ENCODE results near the gene SLC15A1.

SLC15A1 gene

GRCh38 chr13:98751367-98751782, 1.1 kb downstream of the SLC15A1 start:
- no peak for DNase-seq (ENCODE audit: low read depth, low spot score)

- no peak for DNase-seq (ENCODE audit: low read depth, low spot score)
Observed at GRCh38 chr13:98749501-98749900, 3.0 kb downstream of the SLC15A1 start.

GRCh38 chr13:98746968-98747367, 5.5 kb downstream of the SLC15A1 start:
- no peak for DNase-seq (ENCODE audit: low read depth, low spot score)

DNA sequence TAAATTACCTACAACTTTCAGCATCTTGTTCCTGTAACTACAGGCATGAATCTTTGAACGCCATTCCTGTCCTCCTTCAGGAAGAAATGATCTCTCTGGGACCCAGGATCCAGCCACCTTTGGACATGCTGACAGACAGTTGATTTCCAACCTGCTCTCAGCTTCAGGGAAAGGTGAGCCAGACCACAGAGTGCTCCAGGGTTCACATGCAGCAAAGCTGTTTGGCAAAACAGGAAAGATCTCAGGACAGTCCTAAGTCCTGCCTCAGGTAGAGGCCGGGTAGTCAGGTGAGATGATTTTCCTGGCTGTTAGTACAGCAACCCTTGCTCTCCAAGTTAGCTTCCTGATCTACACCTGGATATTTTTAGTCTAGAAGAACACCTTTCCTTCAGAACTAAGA, 9.1 kb downstream of the SLC15A1 start:
- DNase-seq (ENCODE audit: low read depth, low spot score): no peak

- no peak for DNase-seq (ENCODE audit: low read depth, low spot score)
Observed at GRCh38 chr13:98742961-98743360, 9.5 kb downstream of the SLC15A1 start.

DNA sequence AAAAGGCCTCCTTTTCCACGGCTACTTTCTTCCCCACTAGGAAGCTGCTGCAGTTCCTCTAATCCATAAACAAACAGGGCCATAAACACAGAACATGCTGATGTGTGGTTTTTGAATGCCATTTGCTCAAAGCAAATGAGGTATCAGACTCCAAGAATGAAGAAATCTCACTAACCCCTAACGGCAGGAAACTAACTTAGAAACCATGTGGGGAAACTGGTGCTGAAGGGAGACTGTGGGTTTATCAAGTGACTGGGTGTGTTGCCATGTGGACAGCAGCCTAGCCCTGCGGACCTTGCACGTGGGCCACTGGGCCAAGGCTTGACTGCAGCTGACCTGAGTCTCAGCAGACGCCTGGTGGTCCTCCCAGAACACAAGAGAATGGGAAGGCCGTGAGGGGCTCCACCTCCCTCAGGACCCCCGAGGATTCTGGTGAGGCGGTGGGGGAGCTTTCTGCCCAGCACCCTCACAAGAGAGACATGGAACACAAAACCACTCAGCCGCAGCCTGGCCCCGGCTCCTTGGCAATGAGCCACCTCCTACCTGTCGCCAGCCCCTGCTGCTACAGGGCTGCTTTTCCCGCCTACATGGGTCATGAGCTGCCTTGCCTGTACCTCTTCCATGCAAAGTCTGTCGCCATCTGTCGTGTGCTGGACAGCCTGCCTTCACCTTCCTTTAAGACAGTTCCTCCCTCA, 10.6 kb downstream of the SLC15A1 start:
- no peak for DNase-seq (ENCODE audit: low read depth, low spot score)

- DNase-seq (ENCODE audit: low read depth, low spot score): no peak
Observed at GRCh38 chr13:98740131-98740530, 12.3 kb downstream of the SLC15A1 start.

GRCh38 chr13:98738993-98739392, 13.5 kb downstream of the SLC15A1 start:
- DNase-seq (ENCODE audit: low read depth, low spot score): no peak

DNA sequence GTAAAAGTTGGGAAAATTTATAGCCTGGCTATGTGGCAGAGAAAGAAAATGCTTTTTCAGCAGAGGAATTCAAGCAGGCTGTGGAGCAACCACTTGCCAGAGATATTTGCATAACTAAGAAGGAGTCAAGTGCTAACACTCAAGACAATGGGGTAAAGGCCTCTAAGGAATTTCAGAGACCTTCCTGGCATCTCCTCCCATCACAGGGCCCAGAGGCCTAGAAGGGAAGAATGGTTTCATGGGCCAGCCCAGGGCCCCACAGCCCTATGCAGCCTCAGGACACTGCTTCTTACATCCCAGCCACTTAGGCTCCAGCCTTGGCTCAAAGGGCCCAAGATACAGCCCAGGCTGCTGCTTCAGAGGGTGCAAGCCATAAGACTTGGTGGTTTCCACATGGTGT, 14.3 kb downstream of the SLC15A1 start:
- no peak for DNase-seq (ENCODE audit: low read depth, low spot score)

DNA sequence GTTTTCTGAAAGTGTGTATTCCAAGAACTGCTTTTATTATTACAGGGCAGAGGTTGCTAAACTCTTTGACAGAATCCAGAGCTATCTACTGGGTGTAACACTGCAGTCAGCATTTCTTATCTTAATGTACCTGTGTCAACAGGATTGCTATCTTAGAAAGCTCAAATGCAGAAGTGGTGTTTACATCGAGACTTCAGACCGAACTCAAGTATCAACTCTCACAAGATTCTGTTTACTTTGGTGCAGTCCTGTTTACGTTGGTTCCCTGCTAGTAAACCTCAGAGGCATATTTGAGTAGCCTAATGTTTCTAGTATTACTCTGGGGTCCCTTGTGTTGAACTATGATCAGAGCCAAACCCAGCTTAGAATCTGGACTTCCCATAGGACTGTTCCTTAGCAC, 20.5 kb downstream of the SLC15A1 start:
- DNase-seq (ENCODE audit: low read depth, low spot score): no peak

DNA sequence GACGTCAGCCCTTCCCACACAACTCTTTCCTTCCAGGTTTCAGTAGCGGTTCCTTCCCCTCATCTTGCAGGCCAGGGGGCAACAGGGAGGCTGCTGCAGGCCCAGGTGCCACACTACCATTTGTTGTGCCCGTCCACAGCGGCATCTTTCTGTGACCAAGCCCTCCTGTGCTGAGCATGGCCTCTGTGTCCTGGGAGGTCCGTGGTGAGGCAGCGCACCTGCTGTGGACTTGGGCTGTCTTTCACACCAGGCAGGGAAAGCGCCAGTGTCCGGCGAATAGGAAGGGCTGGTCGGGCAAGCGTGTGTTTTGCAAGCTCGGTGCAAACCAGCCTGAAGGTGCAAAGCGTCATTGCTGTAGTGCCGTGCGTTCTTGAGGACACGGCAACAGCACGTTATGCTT, 21.4 kb downstream of the SLC15A1 start:
- no peak for DNase-seq (ENCODE audit: low read depth, low spot score)

GRCh38 chr13:98730441-98730840, 22.0 kb downstream of the SLC15A1 start:
- no peak for DNase-seq (ENCODE audit: low read depth, low spot score)

GRCh38 chr13:98729658-98730057, 22.8 kb downstream of the SLC15A1 start:
- DNase-seq (ENCODE audit: low read depth, low spot score): no peak

DNA sequence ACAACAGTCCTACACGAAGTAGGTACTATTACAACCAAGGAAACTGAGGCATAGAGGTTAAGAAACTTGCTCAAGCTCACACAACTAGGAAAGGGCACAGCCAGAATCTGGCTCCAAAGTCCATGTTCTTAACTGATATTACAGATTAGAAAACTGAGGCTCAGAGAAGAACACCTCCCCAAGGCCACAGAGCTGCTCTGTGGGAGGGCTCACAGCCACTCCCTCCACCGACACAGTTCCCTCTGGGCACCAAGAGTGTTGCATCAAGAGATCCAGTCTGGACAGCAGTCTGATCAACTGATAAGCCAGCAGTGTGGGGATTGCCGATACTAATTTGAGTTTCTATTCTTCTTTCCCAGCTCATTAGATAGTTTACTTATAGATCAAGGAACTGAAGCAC, 29.5 kb downstream of the SLC15A1 start:
- no peak for DNase-seq (ENCODE audit: low read depth, low spot score)

- no peak for DNase-seq (ENCODE audit: low read depth, low spot score)
Observed at GRCh38 chr13:98721825-98722510, 30.5 kb downstream of the SLC15A1 start.

- DNase-seq (ENCODE audit: low read depth, low spot score): no peak
Observed at GRCh38 chr13:98719527-98720250, 32.8 kb downstream of the SLC15A1 start.

GRCh38 chr13:98717891-98718290, 34.6 kb downstream of the SLC15A1 start:
- DNase-seq (ENCODE audit: low read depth, low spot score): no peak

GRCh38 chr13:98717256-98717655, 35.2 kb downstream of the SLC15A1 start:
- no peak for DNase-seq (ENCODE audit: low read depth, low spot score)

DNA sequence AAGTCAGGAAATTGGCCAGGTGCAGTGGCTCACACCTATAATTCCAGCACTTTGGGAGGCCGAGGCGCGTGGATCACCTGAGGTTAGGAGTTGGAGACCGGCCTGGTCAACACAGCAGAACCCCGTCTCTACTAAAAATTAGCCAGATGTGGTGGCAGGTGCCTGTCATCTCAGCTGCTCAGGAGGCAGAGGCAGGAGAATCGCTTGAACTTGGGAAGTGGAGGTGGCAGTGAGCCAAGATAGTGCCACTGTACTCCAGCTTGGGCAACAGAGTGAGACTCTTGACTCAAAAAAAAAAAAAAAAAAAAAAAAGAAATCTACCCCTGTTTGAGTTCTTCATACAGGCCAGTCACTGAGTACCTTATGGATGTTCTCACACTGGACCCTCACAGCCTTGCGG, 42.0 kb downstream of the SLC15A1 start:
- DNase-seq (ENCODE audit: low read depth, low spot score): no peak

- DNase-seq (ENCODE audit: low read depth, low spot score): no peak
Observed at GRCh38 chr13:98707281-98707999, 45.0 kb downstream of the SLC15A1 start.

GRCh38 chr13:98706446-98707110, 45.9 kb downstream of the SLC15A1 start:
- no peak for DNase-seq (ENCODE audit: low read depth, low spot score)

GRCh38 chr13:98697791-98698190, 54.7 kb downstream of the SLC15A1 start:
- DNase-seq (ENCODE audit: low read depth, low spot score): no peak
